CD4-positive, alpha-beta T cell treated with Interleukin-4 for 4 hours (primary cell): Measurements from ENCODE around the gene PROM2.

Experiments used
- DNase-seq: peaks from one replicate; pipeline ENCODE4 v3.0.0-alpha.2; 2020

Gene PROM2

DNA sequence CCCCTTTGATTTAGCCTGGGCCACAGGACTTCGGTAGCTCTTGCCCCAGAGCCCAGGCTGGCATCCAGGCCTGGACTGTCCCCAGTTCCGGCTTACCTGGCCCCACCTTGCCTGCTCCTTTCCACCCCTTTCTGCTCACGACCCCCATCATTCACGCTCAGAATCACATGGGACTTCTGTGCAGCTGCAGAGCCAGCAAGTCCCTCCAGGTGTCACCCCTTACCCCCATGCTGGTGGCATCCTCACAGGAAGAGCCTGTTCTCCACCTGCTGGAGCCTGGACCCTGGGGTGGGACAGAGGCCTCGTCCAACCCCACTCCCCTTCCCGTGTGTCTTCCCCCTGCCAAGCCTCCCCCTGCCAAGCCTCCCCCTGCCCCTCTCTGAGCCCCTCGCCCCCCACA lies 15.0 kb downstream of the PROM2 start:
- DNase-seq: no peak

DNA sequence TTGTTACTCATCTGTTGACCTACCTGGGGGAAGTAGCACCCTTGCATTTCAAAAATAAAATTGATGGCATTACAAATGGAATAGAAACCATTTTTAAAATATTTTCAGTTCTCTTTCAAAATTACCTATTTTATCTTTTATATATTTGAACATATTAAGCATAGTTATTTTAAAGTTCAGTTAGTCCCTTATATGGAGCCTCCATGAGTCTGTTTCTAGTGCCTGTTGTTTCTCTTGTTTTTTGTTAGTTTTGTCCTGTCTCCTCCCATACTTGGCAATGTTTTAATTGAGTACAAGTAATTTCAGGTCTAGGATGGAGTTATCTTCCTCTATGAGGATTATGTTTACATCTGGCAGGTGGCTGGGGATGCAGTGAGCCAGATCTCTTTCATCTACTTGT lies 17.0 kb downstream of the PROM2 start:
- no peak for DNase-seq

DNA sequence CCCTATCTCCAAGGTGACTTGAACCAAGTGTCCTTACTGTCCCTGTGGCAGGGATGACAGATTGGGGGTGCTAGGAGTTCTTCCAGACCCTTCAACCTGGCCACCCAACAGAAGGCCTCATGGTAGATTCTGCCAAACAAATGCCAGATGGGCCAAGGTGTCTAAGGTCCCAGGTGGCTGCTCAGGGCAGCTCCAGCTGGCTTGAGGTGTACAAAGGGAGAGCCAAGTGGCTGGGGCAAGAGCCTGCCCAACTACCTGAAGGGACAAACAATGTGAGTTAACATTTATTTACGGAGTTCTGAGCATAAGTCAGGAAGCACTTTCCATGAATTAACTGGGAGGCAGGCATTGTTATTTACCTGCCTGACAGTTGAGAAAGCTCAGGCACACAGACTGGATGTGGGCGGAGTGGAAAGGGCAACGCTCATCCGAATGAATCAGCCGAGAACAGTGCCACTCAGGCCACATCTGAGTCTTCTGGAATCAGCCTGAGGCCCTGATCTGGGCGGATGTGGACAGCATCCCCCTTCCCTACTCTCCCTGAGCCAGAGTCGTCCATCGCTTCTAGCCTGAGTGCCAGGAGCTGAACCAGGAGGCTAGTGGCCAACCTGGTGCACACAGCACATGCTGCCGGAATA lies 18.5 kb downstream of the PROM2 start:
- DNase-seq: no peak

DNA sequence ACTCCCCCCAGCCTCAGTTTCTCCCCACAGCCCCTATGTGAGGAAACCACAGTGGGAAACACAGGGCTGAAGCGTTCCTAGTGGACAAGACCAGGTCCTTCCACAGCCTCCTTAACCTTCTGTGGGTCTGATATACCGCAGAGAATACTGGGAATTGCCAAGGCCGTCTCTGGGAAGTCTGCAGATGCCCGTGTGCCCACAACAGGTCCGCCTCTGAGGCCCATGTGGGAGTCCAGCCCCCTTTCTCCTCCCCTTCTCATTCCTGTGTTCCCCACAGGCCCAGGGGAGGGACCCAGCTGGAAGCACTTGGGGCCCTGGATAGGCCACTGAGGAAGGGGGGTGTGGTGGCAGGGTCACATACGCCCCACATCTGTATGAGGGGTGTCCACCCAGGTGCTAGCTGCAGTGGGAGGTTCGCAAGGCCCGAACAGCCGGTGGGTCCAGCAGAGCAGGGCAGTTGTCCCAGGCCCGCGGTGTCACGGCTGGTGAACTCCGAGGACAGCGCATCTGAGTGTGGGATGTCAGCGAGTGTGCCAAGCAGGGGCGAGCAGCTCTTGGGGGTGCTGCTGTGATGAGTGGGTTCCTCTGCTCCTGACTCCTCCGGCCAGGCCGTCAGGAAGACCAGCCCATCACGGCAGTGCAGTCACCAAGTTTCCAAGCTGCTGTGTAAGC lies 20.5 kb downstream of the PROM2 start:
- DNase-seq: no peak

DNA sequence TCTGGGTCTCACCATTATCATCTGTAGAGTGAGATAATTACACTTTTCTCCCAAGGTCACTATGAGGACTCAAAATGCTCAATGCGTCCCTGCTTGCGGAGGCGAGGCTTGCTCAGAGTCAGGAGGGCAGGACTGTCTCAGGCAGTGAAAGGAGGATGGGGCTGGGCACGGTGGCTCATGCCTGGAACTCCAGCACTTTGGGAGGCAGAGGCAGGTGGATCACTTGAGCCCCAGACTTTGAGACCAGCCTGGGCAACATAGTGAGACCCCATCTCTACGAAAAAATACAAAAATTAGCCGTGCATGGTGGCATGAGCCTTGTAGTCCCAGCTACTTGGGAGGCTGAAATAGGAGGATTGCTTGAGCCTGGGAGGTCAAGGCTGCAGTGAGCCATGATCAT lies 21.1 kb downstream of the PROM2 start:
- DNase-seq: no peak

DNA sequence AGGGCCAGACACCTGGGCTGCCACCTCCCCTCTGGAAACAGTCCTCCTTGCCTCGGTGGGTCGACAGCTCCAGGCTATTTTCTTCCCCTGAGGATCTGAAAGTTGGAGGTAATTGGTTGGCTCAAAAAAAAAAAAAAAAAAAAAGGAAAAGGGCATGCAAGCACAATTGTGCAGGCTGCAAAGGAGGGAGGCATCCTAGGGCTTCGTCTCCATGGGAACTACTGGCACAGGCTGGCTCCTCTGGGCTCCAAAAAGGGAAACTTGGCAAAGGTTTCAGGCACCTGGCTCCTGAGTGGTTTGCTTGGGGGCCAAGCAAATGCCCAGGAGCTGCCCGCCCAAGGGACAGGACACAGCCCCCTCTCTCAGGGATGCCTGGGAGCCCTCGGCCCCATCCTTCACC lies 21.8 kb downstream of the PROM2 start:
- no peak for DNase-seq

DNA sequence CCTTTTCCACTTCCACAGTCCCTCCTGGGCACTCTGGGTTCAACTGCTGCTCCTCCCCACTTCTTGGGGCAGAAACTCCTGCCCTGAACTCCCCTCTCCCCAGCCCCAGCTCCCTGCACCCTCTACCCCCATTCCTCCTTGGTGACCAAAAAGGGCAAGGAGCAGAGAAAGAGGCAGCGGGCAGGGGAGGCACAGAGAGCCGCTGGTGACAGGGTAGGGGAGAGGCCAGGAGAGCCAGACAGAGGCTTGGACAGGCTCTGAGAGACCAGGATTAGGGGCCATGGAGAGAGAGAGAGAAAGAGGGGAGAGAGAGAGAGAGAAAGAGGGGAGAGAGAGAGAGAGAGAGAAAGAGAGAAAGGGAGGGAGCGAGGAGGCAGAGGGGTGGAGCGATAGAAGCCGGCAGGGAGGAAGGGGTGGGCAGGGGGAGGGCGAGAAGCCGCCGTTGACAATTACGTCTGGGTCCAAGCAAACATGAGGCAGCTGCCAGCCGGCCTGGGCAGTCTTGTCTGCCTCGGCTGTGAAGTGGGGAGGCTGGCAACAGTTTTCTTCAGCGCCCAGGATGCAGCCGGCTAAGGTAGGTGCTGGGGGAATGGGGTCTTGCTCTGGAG lies 22.7 kb downstream of the PROM2 start, which contains the start of gene KCNIP3:
KCNIP3 (plus strand) TSS at position 468 of the 608 bp plus-strand sequence; CDS start at position 560, 92 bp downstream.
- DNase-seq: no peak

DNA sequence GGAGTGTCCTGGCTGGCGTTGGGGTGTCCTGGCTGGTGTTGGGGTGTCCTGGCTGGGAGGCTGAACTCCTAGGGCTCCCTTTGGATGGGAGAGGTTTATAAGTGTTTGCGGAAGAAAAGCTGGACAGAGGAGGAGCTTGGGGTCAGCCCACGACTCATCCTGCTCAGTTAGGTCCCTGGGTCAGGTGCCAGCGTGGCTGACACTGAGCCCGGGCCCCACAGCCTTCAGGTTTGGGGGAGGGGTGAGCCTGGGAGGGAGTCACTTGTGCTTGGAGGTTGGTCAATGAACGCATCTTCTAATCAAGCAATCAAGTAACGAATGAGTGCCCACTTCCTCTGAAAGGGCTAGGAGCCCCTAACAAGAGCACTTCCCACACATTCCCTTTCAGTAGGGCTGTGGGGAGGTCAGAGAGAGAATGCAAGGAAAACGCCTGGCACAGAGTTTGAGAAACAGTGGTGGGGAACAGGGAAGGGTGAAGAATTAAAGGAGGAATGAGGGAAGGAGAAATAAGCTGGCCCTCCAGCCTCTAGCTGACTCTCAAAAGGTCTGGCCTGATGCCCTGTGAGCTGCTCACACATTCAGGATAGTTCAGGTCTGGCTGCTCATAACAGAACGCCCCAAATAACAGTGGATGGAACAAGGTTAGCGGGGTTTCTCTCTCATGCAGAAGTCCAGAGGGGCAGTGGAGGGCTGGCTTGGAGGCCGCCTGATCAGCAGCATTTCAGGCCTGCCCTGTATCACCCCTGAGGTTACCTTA lies 23.6 kb downstream of the PROM2 start:
- no peak for DNase-seq

DNA sequence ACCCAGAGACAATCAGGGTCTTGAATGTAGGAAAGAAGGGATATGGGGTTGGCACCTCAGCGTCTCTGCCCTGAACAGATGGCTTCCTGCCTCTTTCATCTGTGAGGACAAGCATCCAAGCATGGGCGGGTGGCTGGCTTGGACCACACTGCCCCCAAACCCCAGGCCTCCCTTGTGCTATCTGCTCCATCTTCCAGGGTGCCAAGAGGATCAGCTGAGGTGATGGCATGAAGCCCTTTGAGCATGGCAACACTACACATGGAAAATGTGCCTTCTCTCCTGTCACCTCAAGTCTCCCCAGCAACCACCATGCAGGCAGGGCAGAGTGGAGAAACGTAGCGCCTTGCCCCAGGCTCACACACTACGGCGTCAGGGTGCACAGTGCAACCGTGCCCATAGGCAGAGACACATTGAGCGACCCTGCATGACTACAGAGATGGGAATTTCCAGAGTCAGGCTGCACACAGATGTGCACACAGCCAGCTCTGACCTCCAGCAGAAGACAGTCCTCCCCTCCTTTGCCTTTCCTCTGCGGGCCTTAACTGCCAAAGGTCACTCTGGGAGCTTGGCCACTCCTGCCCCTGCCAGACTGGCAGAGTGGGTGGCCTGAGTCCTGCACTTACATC lies 24.4 kb downstream of the PROM2 start:
- no peak for DNase-seq

DNA sequence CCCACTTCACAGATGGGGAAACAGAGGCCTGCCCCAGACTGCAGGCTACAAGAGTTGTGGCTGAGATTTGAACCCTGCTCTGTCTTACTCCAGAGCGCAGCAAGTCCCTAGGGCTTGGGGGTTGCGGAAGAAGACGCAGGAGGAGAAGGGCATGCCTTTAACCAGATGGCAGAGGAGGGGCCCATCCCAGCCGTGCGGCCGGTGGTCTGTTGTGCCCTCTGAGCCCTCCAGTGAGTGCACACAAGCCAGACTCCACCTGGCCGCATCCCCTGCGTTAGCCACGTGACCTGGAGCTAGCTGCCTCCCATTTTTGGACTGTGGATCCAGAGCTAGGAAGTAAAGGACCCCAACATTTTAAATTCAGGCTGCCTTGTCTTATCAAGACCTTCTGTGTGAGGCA lies 25.7 kb downstream of the PROM2 start:
- no peak for DNase-seq

DNA sequence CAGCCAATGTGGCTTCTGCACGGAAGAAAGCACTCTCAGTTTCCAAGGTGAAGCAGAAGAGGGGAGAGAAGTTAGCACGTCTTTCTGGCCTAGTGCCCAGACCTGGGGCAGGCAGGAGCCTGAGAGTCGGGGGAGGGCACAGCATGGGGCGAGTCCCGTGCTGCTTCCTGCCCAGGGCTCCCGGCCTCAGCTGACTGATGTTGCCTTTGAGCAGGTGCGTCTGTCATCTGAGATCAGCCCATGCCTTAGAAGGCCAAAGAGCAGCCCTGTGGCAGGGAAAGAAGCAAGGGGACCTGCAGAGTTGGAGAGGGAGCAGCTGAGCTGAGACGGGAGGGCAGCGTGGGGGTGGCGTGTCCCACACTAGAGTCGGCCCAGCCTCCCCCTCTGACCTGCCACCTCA lies 26.2 kb downstream of the PROM2 start:
- DNase-seq: no peak

DNA sequence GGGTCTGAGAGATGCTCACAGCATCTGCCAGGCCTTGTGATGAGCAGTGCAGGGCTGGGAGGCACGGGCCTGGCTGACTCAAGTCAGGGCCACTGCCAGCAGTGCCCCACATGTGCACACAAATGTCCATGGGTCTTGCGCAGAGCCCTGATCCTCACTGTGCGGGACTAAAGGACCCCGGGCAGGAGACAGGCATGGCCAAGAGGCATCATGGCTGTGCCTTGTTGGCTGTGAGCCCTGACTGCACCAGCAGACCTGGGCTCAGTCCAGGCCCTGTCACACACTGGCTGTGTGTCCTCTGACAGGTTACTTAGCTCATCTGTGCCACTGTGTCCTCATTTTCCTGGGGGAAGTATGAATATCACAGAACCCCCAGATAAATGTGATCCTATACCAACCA lies 26.9 kb downstream of the PROM2 start:
- no peak for DNase-seq

DNA sequence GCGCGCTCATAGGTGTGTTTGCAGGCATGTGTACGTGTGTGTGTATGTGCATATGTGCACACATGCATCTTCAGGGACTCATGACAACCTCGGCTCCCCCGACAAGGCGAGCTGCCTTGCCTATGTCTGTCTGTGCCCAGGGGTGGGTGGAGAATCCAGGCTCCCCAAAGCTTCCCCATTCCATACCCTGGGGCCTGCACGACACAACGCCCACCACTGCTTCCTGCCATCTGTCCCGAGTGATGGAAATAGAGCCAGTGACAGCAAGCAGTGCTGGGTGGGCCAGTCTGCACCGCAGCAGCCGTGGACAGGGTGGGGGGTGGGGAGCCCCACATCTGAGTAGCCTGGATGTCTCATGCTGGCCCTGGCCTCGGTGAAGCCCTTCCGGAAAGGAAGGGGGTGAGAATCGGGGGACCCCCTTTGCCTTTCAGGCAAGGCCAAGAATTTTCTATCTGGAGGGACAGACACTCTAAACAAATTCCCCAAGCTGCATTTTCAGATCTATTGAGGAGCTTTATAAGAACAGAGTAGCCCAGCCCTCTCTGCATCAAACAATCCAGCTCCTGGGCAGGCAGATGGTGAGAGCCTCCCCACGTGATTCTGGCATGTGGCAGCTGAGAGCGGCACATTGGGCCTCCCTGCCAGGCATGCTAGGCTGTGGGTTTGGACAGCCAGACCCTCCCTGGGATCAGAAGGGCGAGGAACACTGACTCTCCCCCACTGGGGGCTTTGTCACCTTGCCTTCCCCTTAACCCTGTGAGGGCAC lies 27.8 kb downstream of the PROM2 start:
- no peak for DNase-seq

DNA sequence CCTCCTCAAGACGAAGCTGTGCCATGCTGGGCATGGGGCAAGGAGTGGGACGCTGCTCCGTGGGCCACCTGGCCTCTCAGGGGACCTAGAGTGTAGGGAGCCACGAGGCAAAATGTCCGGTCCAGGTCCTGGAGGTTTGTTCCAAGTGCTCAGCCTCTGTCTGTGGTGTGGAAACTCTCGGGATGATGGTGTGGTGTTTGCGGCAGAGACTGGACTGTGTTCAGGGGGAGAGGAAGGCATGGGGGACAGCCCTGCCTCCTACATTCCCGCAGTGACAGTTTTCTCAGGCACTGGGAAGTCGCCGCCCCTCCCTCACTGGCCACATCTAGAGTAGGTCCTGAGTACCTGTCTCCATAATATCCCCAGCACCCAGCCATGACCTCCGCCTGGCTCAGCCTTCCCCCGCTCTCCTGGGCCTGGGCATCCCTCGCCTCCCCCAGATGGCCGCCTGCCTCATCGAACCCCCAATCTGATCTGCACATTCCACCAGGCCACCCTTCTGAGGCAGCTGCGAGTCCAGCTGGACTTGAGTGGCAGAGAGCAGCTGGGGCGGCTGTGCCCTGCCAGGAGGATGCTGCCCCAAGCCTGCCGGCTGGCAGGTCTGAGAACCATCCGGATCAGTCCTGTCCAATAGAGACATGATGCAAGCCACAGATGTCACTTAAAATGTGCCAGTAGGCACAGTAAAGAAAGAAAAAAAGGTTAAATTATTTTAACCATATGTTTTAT lies 29.1 kb downstream of the PROM2 start:
- DNase-seq: no peak

DNA sequence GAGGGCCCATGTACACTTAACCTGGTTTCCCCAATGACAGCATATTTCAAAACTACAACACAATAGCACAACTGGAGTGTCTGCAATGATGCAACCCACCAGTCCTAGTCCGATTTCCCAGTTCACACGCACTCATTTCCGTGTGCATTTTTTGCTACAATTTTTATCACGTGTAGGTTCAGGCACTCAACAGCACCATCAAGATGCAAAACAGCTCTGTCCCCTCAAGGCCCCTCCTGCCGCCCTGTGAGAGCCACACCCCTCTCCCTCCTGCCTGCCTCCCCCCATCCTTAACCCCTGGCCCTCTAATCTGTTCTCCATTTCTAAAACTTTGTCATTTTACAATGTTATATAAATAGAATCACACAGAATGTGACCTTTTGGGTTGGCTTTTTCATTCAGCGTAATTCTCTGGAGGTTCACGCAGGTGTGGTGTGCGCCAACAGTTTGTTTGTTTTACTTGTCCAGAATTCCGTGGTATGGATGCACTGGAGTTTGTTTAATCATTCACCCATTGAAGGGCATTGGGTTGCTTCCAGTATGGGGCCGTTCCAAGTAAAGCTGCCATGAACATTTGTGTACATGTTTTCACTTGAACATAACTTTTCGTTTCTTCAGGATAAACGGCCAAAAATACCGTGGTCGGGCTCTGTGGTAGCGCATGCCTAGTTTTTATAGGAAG lies 31.3 kb downstream of the PROM2 start:
- no peak for DNase-seq

DNA sequence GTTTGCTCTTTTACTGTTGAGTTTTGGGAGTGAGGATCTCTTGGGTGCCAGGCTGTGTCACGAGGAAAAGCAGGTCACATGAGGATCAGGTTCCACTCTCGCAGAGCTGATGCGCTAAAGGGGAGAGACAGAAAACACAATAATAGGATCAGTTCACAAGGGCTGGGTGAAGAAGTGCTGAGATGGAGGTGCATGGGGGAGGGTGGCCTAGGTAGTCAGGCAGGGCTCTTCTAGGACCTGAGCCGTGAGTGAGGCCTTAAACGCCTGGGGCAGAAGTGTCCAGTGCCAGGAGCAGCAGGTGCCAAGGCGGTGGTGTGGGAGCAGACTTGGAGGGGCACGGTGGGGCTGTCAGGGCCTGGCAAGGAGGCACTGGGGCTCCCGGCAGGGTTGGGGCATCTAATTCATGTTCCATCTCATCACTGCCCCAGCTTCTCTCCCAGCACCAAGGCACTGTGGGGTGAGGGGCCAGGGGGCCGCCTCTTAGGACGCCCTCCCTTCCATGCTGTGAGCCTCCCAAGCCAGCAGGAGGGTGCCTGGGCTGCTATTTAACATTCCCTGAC lies 32.2 kb downstream of the PROM2 start:
- DNase-seq: no peak

DNA sequence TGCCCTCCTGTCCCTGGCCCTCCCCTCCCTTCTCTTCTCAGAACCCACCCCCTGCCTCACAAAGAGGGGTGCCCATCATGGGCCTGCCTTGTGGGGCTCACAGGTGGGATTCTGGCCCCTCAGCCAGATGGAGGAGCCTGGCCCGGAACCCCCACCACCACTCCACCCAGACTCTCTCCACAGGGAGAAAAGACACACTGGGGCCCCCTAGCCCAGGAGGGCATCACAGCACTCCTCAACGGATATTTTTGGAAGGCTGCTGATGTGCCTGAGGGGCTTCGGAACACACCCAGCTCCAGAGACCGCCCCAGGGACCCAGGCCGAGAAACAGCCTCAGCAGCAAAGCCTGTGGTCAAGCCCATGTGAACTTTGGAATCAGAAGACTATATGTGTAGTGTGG lies 32.8 kb downstream of the PROM2 start:
- no peak for DNase-seq

DNA sequence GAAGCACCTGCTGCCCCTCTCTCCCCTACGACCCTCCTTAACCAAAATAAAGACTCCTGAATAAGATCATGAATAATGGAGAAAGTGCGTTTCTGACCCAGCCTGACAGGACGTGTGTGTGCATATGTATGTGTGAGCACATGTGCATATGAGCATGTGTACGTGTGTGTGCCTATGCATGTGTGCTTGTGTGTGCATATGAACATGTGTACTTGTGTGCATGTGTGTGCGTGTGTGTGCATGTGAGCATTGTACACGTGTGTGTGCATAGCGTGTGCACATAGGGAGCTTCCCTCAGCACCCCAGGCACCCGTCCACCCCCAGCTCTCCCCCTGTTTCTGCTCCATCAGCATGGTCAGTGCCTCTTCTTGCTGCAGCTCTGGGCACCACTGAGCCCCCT lies 33.6 kb downstream of the PROM2 start:
- no peak for DNase-seq

DNA sequence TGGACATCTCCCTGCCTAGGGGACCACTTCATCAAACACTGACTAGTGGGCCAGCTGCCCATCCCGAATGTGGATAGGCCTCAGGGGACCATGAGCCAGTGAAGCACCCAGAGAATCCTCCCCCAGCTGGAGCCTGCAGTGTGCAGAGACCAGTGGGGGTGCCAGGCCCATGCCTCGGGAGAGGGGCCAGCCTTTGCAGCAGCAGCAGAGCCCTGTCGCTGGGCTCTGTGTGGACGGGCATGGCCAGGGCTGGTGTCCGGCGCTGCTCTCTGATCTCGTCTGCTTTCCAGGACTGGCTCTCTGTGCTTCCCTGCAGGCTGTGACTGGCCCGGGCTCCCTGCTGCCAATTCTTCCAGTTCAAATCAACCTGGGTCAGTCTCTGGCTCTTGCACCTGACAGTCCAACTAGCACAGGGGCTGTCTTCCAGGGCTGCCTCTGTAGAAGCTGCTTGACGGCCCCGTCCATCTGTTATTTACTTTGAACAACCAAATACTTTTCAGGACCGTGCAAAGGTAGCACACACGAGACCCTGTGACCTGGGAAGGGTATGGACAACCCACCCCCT lies 34.3 kb downstream of the PROM2 start:
- no peak for DNase-seq

DNA sequence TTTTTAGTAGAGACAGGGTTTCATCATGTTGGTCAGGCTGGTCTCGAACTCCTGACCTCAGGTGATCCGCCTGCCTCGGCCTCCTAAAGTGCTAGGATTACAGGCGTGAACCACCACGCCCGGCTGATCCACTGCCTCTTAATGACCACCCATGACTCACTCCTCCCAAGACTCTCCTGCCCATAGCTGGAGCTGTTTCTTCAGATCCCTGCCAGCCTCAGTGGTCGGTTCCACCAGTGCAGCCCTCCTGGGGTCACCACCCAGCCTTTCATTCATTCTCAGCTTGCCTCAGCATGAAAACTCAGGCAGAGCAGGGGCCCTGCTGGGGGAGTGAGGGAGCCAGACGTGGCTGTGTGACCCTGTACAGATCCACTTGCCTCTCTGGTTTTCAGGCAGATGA lies 35.4 kb downstream of the PROM2 start:
- no peak for DNase-seq

DNA sequence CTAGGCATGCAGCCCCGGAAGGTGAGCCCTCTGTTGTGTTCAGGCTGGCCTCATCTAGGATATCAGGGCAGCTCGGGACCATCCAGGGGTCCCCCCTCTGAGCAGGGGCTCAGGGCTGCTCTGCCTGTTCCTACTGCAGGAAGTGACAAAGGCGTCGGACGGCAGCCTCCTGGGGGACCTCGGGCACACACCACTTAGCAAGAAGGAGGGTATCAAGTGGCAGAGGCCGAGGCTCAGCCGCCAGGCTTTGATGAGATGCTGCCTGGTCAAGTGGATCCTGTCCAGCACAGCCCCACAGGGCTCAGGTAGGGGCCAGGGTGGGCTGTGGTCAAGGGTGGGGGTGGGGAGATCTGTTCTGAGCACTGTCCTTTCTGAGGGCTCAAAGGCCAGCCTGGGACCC lies 36.0 kb downstream of the PROM2 start:
- no peak for DNase-seq
